Measurements from ENCODE around the gene KLK8. TPM values are rescaled to one million over a fixed set of nuclear protein-coding genes. Genes with fewer than 3 reads are reported as not detected.

Gene KLK8
- total and polyA plus RNA-seq, 2 donors: 2.2 to 11.0 TPM

GRCh38 chr19:50969413-50969760 is 32.0 kb downstream of the KLK8 start, which contains the start of gene KLK6:
Gene KLK6 (minus strand): TSS chr19:50969591. CDS start chr19:50968104, 1,487 bp downstream.
- no peak within 1 kb of the TSS for H3K27ac ChIP-seq (ENCODE audit: low read depth in 1 of 2, low read length in 1 of 2)
- H3K27me3 ChIP-seq (ENCODE audit: control insufficient read depth in 2 of 2, insufficient read depth in 1 of 2, low read length in 1 of 2): no peaks in the 10 kb centered on the region
- WGBS: 87% methylated on average over 19 of the region's 19 CpGs
- H3K4me1 ChIP-seq (ENCODE audit: control insufficient read depth in 2 of 2, insufficient read depth in 2 of 2, low read length in 2 of 2): no peaks in the 10 kb centered on the region
- no peaks in the 10 kb centered on the region for H3K36me3 ChIP-seq (ENCODE audit: control insufficient read depth in 2 of 2, insufficient read depth in 2 of 2, low read length in 1 of 2)
- DNase-seq (ENCODE audit: low read depth in 6 of 9, low spot score in 9 of 9): no peak
- H3K4me3 ChIP-seq (ENCODE audit: low read length in 2 of 2): no peak within 1 kb of the TSS
- H3K9me3 ChIP-seq (ENCODE audit: control insufficient read depth in 2 of 2, insufficient read depth in 1 of 2, low read length in 1 of 2): no peaks in the 10 kb centered on the region

- WGBS: 56% methylated on average over 7 of the region's 7 CpGs
- Histone ChIP-seq H3K9me3 (ENCODE audit: control insufficient read depth in 2 of 2, insufficient read depth in 1 of 2, low read length in 1 of 2) (no peaks in the 10 kb centered on the region), H3K36me3 (ENCODE audit: control insufficient read depth in 2 of 2, insufficient read depth in 2 of 2, low read length in 1 of 2) (no peaks in the 10 kb centered on the region), H3K27me3 (ENCODE audit: control insufficient read depth in 2 of 2, insufficient read depth in 1 of 2, low read length in 1 of 2) (no peaks in the 10 kb centered on the region), H3K4me3 (ENCODE audit: low read length in 2 of 2) (no peak overlapping the region), H3K27ac (ENCODE audit: low read depth in 1 of 2, low read length in 1 of 2) (no peak overlapping the region), H3K4me1 (ENCODE audit: control insufficient read depth in 2 of 2, insufficient read depth in 2 of 2, low read length in 2 of 2) (no peaks in the 10 kb centered on the region)
- no peak for DNase-seq (ENCODE audit: low read depth in 6 of 9, low spot score in 9 of 9)
These were observed 32.5 kb downstream of the KLK8 start for GRCh38 chr19:50968716-50969412.

GRCh38 chr19:50967929-50968715 is 33.3 kb downstream of the KLK8 start:
- Histone ChIP-seq H3K4me3 (ENCODE audit: low read length in 2 of 2) (no peak overlapping the region), H3K36me3 (ENCODE audit: control insufficient read depth in 2 of 2, insufficient read depth in 2 of 2, low read length in 1 of 2) (no peaks in the 10 kb centered on the region), H3K4me1 (ENCODE audit: control insufficient read depth in 2 of 2, insufficient read depth in 2 of 2, low read length in 2 of 2) (no peaks in the 10 kb centered on the region), H3K9me3 (ENCODE audit: control insufficient read depth in 2 of 2, insufficient read depth in 1 of 2, low read length in 1 of 2) (no peaks in the 10 kb centered on the region), H3K27me3 (ENCODE audit: control insufficient read depth in 2 of 2, insufficient read depth in 1 of 2, low read length in 1 of 2) (no peaks in the 10 kb centered on the region), H3K27ac (ENCODE audit: low read depth in 1 of 2, low read length in 1 of 2) (no peak overlapping the region)
- no peak for DNase-seq (ENCODE audit: low read depth in 6 of 9, low spot score in 9 of 9)
- 44% methylated on average over 20 of the region's 20 CpGs for WGBS

- Histone ChIP-seq H3K4me1 (ENCODE audit: control insufficient read depth in 2 of 2, insufficient read depth in 2 of 2, low read length in 2 of 2) (no peaks in the 10 kb centered on the region), H3K4me3 (ENCODE audit: low read length in 2 of 2) (no peak overlapping the region), H3K27me3 (ENCODE audit: control insufficient read depth in 2 of 2, insufficient read depth in 1 of 2, low read length in 1 of 2) (no peaks in the 10 kb centered on the region), H3K36me3 (ENCODE audit: control insufficient read depth in 2 of 2, insufficient read depth in 2 of 2, low read length in 1 of 2) (no peaks in the 10 kb centered on the region), H3K27ac (ENCODE audit: low read depth in 1 of 2, low read length in 1 of 2) (no peak overlapping the region), H3K9me3 (ENCODE audit: control insufficient read depth in 2 of 2, insufficient read depth in 1 of 2, low read length in 1 of 2) (no peaks in the 10 kb centered on the region)
- WGBS: 94% methylated on average over 3 of the region's 3 CpGs
- DNase-seq (ENCODE audit: low read depth in 6 of 9, low spot score in 9 of 9): no peak
These were observed 37.1 kb downstream of the KLK8 start for GRCh38 chr19:50964266-50964665.

GRCh38 chr19:50963381-50963780 is 38.0 kb downstream of the KLK8 start:
- no peaks in the 10 kb centered on the region for H3K9me3 ChIP-seq (ENCODE audit: control insufficient read depth in 2 of 2, insufficient read depth in 1 of 2, low read length in 1 of 2)
- no peak for DNase-seq (ENCODE audit: low read depth in 6 of 9, low spot score in 9 of 9)
- no peaks in the 10 kb centered on the region for H3K4me1 ChIP-seq (ENCODE audit: control insufficient read depth in 2 of 2, insufficient read depth in 2 of 2, low read length in 2 of 2)
- 94% methylated on average over 6 of the region's 6 CpGs for WGBS
- no peaks in the 10 kb centered on the region for H3K36me3 ChIP-seq (ENCODE audit: control insufficient read depth in 2 of 2, insufficient read depth in 2 of 2, low read length in 1 of 2)
- no peak overlapping the region for H3K27ac ChIP-seq (ENCODE audit: low read depth in 1 of 2, low read length in 1 of 2)
- H3K4me3 ChIP-seq (ENCODE audit: low read length in 2 of 2): no peak overlapping the region
- H3K27me3 ChIP-seq (ENCODE audit: control insufficient read depth in 2 of 2, insufficient read depth in 1 of 2, low read length in 1 of 2): no peaks in the 10 kb centered on the region

GRCh38 chr19:50962245-50962644 is 39.2 kb downstream of the KLK8 start:
- H3K4me3 ChIP-seq (ENCODE audit: low read length in 2 of 2): no peak overlapping the region
- H3K27ac ChIP-seq (ENCODE audit: low read depth in 1 of 2, low read length in 1 of 2): no peak overlapping the region
- H3K9me3 ChIP-seq (ENCODE audit: control insufficient read depth in 2 of 2, insufficient read depth in 1 of 2, low read length in 1 of 2): no peaks in the 10 kb centered on the region
- no peaks in the 10 kb centered on the region for H3K27me3 ChIP-seq (ENCODE audit: control insufficient read depth in 2 of 2, insufficient read depth in 1 of 2, low read length in 1 of 2)
- no peak for DNase-seq (ENCODE audit: low read depth in 6 of 9, low spot score in 9 of 9)
- H3K36me3 ChIP-seq (ENCODE audit: control insufficient read depth in 2 of 2, insufficient read depth in 2 of 2, low read length in 1 of 2): no peaks in the 10 kb centered on the region
- WGBS: 97% methylated on average over 1 of the region's 1 CpG
- no peaks in the 10 kb centered on the region for H3K4me1 ChIP-seq (ENCODE audit: control insufficient read depth in 2 of 2, insufficient read depth in 2 of 2, low read length in 2 of 2)

GRCh38 chr19:50959731-50960500 is 41.5 kb downstream of the KLK8 start:
- H3K27me3 ChIP-seq (ENCODE audit: control insufficient read depth in 2 of 2, insufficient read depth in 1 of 2, low read length in 1 of 2): no peaks in the 10 kb centered on the region
- H3K36me3 ChIP-seq (ENCODE audit: control insufficient read depth in 2 of 2, insufficient read depth in 2 of 2, low read length in 1 of 2): no peaks in the 10 kb centered on the region
- no peak for DNase-seq (ENCODE audit: low read depth in 6 of 9, low spot score in 9 of 9)
- H3K4me1 ChIP-seq (ENCODE audit: control insufficient read depth in 2 of 2, insufficient read depth in 2 of 2, low read length in 2 of 2): no peaks in the 10 kb centered on the region
- H3K9me3 ChIP-seq (ENCODE audit: control insufficient read depth in 2 of 2, insufficient read depth in 1 of 2, low read length in 1 of 2): no peaks in the 10 kb centered on the region
- H3K27ac ChIP-seq (ENCODE audit: low read depth in 1 of 2, low read length in 1 of 2): no peak overlapping the region
- H3K4me3 ChIP-seq (ENCODE audit: low read length in 2 of 2): no peak overlapping the region
- 72% methylated on average over 8 of the region's 9 CpGs for WGBS

GRCh38 chr19:50957587-50957986 is 43.8 kb downstream of the KLK8 start:
- no peak overlapping the region for H3K4me3 ChIP-seq (ENCODE audit: low read length in 2 of 2)
- H3K4me1 ChIP-seq (ENCODE audit: control insufficient read depth in 2 of 2, insufficient read depth in 2 of 2, low read length in 2 of 2): no peaks in the 10 kb centered on the region
- 77% methylated on average over 8 of the region's 8 CpGs for WGBS
- no peaks in the 10 kb centered on the region for H3K36me3 ChIP-seq (ENCODE audit: control insufficient read depth in 2 of 2, insufficient read depth in 2 of 2, low read length in 1 of 2)
- H3K9me3 ChIP-seq (ENCODE audit: control insufficient read depth in 2 of 2, insufficient read depth in 1 of 2, low read length in 1 of 2): no peaks in the 10 kb centered on the region
- no peaks in the 10 kb centered on the region for H3K27me3 ChIP-seq (ENCODE audit: control insufficient read depth in 2 of 2, insufficient read depth in 1 of 2, low read length in 1 of 2)
- no peak for DNase-seq (ENCODE audit: low read depth in 6 of 9, low spot score in 9 of 9)
- H3K27ac ChIP-seq (ENCODE audit: low read depth in 1 of 2, low read length in 1 of 2): no peak overlapping the region

GRCh38 chr19:50952910-50953309 is 48.5 kb downstream of the KLK8 start, which contains the start of gene KLK5:
Gene KLK5 (minus strand): TSS chr19:50953038. CDS start chr19:50952657, 381 bp downstream.
- Histone ChIP-seq H3K9me3 (ENCODE audit: control insufficient read depth in 2 of 2, insufficient read depth in 1 of 2, low read length in 1 of 2) (no peaks in the 10 kb centered on the region), H3K36me3 (ENCODE audit: control insufficient read depth in 2 of 2, insufficient read depth in 2 of 2, low read length in 1 of 2) (no peaks in the 10 kb centered on the region), H3K27ac (ENCODE audit: low read depth in 1 of 2, low read length in 1 of 2) (no peak within 1 kb of the TSS), H3K4me1 (ENCODE audit: control insufficient read depth in 2 of 2, insufficient read depth in 2 of 2, low read length in 2 of 2) (no peaks in the 10 kb centered on the region), H3K27me3 (ENCODE audit: control insufficient read depth in 2 of 2, insufficient read depth in 1 of 2, low read length in 1 of 2) (peaks cover 0 to 2% of the 10 kb centered on the region in 2 donors), H3K4me3 (ENCODE audit: low read length in 2 of 2) (no peak within 1 kb of the TSS)
- whole genome bisulfite sequencing: 29% methylated on average over 7 of the region's 7 CpGs
- no peak for DNase-seq (ENCODE audit: low read depth in 6 of 9, low spot score in 9 of 9)

All from thymus (tissue), 11 donors.